Neural cell (in vitro differentiated cells): ENCODE data around the gene SMIM29.
"Not testable (repeated sequence)": the region's sequence is repeated elsewhere in the genome, so short reads cannot be mapped to it uniquely, and the experiment has no call there.

Source experiments
- EZH2 ChIP-seq: fragments of 200-600, 300-800 bp; shearing (Covaris generic), sonication (generic); IDR thresholded peaks from 2 replicates; pipeline ENCODE4 v1.6.1; 2014; ENCODE audit warnings: antibody characterized with exemption, low read length, borderline replicate concordance, mild to moderate bottlenecking; ENCODE audit not compliant: insufficient read depth, poor library complexity, severe bottlenecking
- MXI1 ChIP-seq: fragments of 450-650 bp; conservative IDR thresholded peaks from 2 replicates; pipeline ENCODE4 v1.6.1; 2014; ENCODE audit warnings: antibody characterized with exemption, mild to moderate bottlenecking; ENCODE audit not compliant: poor library complexity, severe bottlenecking
- RAD21 ChIP-seq: fragments of 450-650 bp; conservative IDR thresholded peaks from 2 replicates; pipeline ENCODE4 v1.6.1; 2014; ENCODE audit warnings: antibody characterized with exemption, mild to moderate bottlenecking, moderate library complexity
- REST ChIP-seq: IDR thresholded peaks from 2 replicates; pipeline ENCODE4 v1.6.1; 2012; ENCODE audit warnings: borderline replicate concordance
- SMC3 ChIP-seq: fragments of 450-650 bp; conservative IDR thresholded peaks from 2 replicates; pipeline ENCODE4 v1.6.1; 2014; ENCODE audit warnings: antibody characterized with exemption, mild to moderate bottlenecking, moderate library complexity; ENCODE audit not compliant: poor library complexity
- TF ChIP-seq, protein P1 (sequence below): fragments of 450-650 bp; IDR thresholded peaks from 2 replicates; pipeline ENCODE4 v1.5.1; 2014; ENCODE audit warnings: antibody characterized with exemption, mild to moderate bottlenecking, moderate library complexity; ENCODE audit not compliant: poor library complexity, severe bottlenecking

DNA sequence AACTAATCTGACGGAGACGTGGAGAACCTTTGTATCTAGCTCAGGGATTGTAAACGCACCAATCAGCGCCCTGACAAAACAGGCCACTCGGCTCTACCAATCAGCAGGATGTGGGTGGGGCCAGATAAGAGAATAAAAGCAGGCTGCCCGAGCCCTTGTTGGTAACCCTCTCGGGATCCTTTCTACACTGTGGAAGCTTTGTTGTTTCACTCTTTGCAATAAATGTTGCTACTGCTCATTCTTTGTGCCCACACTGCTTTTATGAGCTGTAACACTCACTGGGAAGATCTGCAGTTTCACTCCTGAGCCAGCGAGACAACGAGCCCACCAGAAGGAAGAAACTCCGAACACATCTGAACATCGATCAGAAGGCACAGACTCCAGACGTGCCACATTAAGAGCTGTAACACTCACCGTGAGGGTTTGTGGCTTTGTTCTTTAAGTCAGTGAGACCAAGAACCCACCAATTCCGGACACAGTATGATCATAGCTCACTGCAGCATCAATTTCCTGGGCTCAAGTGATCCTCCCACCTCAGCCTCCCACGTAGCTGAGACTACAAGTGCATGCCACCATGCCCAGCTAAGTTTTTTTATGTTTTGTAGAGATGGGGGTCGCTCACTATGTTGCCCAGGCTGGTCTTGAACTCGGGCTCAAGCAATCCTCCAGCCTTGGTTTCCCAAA lies 21.0 kb upstream of the SMIM29 start:
- TF ChIP-seq, protein P1, sequence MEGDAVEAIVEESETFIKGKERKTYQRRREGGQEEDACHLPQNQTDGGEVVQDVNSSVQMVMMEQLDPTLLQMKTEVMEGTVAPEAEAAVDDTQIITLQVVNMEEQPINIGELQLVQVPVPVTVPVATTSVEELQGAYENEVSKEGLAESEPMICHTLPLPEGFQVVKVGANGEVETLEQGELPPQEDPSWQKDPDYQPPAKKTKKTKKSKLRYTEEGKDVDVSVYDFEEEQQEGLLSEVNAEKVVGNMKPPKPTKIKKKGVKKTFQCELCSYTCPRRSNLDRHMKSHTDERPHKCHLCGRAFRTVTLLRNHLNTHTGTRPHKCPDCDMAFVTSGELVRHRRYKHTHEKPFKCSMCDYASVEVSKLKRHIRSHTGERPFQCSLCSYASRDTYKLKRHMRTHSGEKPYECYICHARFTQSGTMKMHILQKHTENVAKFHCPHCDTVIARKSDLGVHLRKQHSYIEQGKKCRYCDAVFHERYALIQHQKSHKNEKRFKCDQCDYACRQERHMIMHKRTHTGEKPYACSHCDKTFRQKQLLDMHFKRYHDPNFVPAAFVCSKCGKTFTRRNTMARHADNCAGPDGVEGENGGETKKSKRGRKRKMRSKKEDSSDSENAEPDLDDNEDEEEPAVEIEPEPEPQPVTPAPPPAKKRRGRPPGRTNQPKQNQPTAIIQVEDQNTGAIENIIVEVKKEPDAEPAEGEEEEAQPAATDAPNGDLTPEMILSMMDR = not testable (repeated sequence)
- not testable (repeated sequence) for TF ChIP-seq REST, SMC3, RAD21, MXI1, EZH2
